Dedifferentiated amniotic fluid mesenchymal stem cell (primary cell): ENCODE results near the gene ZBTB46.

Experiments
- DNase-seq: peaks from one replicate; pipeline ENCODE4 v3.0.0-alpha.2; 2016; ENCODE audit errors: extremely low spot score

Gene ZBTB46

DNA sequence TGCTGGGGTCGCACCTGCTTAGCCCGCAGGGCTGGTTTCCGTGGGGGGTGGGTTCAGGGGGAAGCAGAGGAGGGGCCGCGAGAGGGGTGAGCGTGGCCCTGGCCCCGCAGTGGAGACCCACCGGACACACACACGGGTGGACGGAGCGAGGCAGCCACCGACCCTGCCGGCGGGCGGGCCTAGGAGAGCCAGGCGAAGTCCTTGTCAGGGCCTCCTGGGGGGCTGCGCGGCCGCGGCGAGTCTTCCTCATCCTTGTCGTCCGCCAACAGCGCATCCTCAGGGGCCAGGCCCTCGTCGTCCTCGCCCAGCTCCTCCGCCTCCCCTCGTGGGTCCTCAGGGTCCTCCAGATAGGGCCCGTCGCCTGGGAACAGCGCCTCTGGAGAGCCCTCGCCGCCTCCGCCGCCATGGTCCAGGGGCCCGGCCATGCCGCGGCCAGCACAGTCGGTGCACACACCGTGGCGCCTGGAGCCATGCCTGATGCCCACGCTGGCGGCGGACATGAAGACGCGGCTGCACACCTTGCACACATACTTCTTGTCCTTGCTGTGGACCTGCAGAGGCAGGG is 84.2 kb downstream of the ZBTB46 start:
- no peak for DNase-seq

DNA sequence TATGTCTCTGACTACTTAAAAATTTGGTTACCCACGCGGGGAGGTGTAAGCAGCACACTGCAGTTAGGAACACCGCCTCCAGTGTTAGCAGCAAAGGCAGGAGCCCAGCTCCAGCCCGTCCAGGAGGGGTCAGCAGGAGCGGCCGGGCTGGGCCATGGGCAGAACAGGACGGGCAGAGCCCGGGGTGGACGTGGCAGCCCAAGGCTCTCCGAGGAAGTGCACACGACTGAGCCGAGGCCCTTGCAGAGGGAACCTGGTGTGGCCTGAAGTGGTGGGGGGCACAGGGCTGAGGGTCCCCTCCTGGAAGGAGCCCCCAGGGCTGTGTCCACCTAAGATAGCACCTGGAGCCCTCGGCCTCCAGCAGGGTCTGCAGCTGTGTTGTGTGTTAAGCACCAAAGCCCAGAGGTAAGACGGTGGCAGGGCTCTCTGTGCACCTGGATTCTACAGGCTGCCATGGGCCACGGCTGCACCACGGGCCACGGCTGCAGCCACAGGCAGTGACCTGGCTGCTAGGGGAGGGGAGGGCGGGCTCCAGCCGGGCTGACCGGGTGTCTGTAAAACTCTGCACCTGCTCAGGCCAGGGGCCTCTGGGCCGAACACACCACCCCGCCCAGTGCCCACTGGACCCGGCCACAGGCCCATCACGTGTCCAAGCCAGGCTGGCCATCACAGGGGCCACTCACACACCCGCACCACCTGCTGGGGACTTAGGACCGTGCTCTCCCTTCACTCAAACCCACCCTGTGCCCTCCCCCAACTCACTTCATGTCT is 84.9 kb downstream of the ZBTB46 start:
- no peak for DNase-seq

DNA sequence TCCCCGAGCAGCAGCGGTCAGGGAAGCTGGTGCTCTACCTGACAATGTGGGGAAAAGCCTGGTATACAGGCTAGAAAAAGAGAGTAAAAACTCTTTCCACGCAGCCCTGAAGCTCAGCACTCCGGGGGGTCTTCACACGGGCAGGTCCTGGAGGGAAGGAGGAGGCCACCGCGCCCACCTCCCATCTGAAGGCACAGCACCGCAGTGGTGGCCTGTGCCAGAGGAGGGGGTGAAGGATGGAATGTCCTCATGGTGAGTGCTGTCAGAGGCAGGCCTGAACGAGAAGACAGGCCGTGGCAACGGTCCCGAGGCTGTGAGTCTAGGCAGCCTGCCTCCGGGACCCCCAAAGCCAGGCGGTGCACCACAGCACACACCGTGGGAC is 85.6 kb downstream of the ZBTB46 start:
- DNase-seq: no peak

DNA sequence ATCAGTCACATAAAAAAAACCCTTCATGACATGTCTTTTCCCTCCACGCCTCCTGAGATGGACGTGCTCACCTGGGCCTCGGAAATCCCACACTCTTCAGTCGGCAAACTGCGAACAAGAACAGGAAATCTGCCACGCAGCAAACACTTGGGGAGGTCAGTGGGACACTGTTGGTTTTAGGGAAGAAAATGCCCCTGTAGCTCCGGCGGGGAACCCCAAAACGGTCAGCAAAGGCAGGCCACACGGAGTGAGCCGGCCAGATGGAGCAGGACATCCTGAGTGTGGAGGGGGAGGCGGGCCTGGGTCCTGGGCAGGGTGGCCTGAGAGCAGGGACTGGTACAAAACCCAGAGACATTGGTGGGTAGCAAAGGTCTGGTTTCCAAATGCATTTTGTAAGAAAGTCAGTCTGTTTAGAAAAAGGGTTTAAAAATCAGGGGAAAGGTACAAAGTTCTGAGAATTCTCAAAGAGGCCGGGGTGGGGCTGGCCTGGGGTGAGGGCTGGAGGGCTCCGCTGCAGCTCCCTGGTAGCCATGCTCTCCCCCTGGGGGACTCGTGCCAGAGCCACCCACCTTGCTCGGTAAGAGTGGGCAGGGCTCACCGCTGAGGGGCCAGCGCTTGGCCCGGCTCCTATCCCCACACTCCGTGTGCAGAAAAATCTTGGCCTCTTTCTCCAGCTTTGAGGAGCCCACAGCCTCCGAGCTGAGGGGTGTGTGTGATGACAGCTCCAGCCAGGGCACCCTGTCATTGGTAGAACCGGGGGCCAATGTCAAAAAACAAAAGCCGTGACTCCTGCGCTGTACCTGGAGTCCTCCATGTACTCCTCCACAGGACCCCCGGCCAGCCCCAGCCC is 86.3 kb downstream of the ZBTB46 start:
- no peak for DNase-seq

DNA sequence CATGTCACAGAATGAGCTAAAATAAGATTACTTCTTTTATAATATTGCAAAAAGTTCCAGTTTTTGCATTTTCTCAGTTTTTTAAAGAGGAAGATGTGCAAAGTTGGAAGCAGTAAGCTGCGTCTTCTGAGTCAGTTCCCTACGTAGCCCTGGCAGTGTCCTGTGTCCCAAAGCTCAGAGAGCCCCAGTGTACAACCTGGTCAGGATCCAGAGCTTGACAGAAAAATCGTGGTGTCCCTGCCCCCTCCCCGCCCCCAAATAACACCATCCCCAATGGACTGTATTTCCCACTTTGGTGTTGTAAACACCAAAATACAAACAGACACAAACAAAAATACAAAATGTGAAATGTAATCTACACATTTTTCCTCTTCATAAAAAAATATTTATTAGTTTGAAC is 86.9 kb downstream of the ZBTB46 start:
- DNase-seq: no peak

GRCh38 chr20:63743210-63743970 is 87.7 kb downstream of the ZBTB46 start:
- no peak for DNase-seq

GRCh38 chr20:63742381-63743024 is 88.6 kb downstream of the ZBTB46 start:
- no peak for DNase-seq

GRCh38 chr20:63741676-63742380 is 89.2 kb downstream of the ZBTB46 start:
- DNase-seq: no peak

- DNase-seq: no peak
These were observed 89.7 kb downstream of the ZBTB46 start for GRCh38 chr20:63741354-63741675.

DNA sequence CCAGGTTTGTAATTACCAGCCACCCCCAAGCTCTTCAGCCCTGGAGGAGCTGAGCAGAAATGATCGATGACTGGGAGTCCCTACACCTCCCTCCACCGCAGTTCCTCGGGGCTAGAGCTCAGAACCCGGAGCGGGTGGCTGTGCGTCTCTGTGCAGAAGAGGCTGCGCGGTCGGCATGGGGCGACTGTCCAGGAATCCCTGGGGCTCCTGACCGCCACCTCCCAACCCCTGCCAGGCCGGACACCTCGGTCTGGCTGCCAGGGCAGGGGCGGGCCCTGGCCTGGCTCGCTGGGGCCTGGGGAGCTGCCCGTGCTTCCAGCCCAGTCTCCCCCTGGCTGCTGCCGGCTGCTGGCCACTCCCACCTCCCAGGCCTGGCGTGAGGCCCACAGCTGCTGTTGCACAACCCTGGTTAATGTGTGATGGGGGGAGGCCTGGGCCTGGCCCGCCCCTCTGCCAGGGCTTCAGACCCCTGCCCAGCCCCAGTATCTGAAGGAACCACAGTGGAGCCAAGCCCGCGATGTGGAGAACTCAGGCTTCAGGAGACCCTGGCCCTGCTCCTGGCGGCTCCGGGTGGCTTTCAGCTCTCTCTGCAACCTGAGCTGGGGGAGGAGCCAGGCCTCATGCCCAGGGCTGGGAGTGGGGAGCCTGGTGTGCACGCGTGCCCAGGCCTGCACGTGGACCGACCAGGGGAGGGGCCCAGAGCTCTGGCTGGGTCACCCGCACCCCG is 90.3 kb downstream of the ZBTB46 start:
- DNase-seq: peak; percentile 77

- no peak for DNase-seq
These were observed 90.9 kb downstream of the ZBTB46 start for GRCh38 chr20:63740070-63740626.

DNA sequence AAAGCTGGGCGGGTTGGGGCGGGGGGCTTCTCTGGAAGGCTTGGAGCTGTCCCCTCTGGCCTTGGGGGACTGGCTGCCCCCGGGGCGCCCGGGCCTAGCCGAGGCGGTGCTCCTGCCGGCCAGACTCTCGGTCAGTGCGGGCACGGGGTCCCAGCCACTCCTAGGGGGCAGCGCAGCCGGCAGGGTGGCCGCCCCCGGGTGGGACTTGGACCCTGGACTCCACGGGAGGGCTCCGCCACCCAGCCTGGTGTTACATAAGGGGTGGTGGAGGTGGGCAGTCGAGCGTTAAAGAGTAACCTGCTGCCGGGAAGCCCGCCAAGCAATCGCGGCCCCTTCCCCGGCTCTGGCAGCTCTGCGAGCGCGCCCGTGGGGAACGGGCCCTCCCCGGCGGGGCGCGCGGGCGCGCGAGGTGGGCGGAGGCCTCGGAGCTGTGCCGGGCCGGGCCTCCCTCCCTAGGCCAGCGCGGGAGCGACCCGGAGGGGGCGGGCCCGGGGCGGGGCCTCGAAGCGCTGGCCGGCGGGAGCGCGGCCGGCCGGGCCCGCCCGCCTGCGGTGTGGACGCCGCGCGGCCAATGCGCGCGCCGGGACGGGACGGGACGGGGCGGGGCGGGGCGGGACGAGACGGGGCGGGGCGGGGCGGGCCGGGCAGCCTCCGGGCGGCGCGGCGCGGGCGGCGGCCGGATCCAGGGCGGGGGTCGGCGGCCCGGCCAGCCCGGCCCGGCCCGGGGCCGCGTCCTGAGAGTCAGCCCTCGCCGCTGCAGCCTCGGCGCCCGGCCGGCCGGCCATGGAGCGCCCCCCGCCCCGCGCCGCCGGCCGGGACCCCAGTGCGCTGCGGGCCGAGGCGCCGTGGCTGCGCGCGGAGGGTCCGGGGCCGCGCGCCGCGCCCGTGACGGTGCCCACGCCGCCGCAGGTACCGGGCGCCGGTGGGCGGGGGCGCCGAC is 91.7 kb downstream of the ZBTB46 start, which contains the start of gene SLC2A4RG:
Gene SLC2A4RG (plus strand): TSS at position 647 of the 940 bp plus-strand sequence. CDS start 137 bp downstream, at position 784.
- peak; percentile 55 for DNase-seq

DNA sequence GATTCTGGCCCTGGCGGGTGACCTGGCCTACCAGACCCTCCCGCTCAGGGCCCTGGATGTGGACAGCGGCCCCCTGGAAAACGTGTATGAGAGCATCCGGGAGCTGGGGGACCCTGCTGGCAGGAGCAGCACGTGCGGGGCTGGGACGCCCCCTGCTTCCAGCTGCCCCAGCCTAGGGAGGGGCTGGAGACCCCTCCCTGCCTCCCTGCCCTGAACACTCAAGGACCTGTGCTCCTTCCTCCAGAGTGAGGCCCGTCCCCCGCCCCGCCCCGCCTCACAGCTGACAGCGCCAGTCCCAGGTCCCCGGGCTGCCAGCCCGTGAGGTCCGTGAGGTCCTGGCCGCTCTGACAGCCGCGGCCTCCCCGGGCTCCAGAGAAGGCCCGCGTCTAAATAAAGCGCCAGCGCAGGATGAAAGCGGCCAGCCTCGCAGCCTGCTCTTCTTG is 92.4 kb downstream of the ZBTB46 start:
- DNase-seq: no peak

- DNase-seq: no peak
These were observed 92.9 kb downstream of the ZBTB46 start for GRCh38 chr20:63737945-63738686.

- no peak for DNase-seq
These were observed 93.4 kb downstream of the ZBTB46 start for GRCh38 chr20:63737695-63737944.

- no peak for DNase-seq
These were observed 94.0 kb downstream of the ZBTB46 start for GRCh38 chr20:63736893-63737694.
